ENCODE results near the gene RPL3. TPM values are rescaled to one million over a fixed set of nuclear protein-coding genes. Genes with fewer than 3 reads are reported as not detected.
A peak's percentile ranks its signal among the peaks of the same experiment; 100 is the strongest.

Gene RPL3
- 2,294 and 2,333 TPM in 2 replicates for total RNA-seq
- long read RNA-seq, transcript RPL3-201 (10 exons, 1,442 nt): major isoform, 6,974 of 7,759 reads
- long read RNA-seq, transcript RPL3-202 (9 exons, 1,289 nt): minor isoform, 531 of 7,759 reads
- long read RNA-seq, partial matches to known transcripts: 145 of 7,759 reads
- long read RNA-seq, other reads (novel, unspliced or antisense): 108 of 7,759 reads

DNA sequence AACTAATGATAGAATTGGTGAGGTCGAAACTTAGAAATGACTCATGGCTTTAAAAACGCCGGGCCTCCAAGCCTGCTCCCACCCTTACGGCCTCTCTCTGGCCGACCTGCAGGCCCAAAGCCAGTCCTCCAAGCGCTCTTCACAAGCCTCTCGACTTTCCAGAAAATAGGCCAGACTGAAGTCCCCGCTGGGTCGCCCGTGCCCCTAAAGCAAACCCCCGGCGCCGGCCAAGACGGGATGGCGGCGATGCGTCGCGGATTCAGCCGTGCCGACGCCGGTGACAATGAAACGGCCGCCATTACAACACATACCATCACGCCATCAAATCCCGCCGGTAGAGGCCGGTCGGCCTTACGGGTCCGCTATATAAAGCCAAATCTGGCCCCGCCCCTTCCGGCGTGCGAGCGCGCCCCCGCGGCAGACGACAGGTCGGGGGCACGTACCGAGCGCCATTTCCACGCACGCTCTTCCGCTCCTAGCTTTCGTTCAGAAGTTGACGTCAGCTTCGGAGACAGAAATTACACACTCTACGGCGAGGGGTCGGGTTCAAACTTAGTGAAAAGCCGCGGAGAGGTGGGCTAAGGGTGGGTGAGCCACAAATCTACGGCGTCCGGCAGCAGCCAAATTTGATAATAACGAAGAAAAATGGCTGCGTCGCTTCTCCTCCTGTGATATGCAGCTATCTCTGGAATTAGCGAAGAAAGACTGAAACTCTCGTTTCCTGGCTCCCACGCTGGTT, at the start of gene RPL3:
RPL3 (minus strand) TSS at position 340 of the 739 bp plus-strand sequence; CDS start at position 314, 26 bp downstream.
- H3K4me1 Mint-ChIP-seq: peaks cover 57% of the 10 kb centered on the region
- peaks cover 49% of the 10 kb centered on the region for H3K36me3 Mint-ChIP-seq (ENCODE audit: low read depth)
- DNase-seq (ENCODE audit: low read depth, low spot score): peak; percentile 98
- H3K9me3 Mint-ChIP-seq: no peaks in the 10 kb centered on the region
- H3K27me3 Mint-ChIP-seq (ENCODE audit: low read depth): peaks cover 39% of the 10 kb centered on the region
- H3K4me3 Mint-ChIP-seq: peak within 1 kb of the TSS; percentile 100
- H3K27ac Mint-ChIP-seq (ENCODE audit: unreplicated experiment): peak within 1 kb of the TSS; percentile 100
- TF ChIP-seq, protein P1, sequence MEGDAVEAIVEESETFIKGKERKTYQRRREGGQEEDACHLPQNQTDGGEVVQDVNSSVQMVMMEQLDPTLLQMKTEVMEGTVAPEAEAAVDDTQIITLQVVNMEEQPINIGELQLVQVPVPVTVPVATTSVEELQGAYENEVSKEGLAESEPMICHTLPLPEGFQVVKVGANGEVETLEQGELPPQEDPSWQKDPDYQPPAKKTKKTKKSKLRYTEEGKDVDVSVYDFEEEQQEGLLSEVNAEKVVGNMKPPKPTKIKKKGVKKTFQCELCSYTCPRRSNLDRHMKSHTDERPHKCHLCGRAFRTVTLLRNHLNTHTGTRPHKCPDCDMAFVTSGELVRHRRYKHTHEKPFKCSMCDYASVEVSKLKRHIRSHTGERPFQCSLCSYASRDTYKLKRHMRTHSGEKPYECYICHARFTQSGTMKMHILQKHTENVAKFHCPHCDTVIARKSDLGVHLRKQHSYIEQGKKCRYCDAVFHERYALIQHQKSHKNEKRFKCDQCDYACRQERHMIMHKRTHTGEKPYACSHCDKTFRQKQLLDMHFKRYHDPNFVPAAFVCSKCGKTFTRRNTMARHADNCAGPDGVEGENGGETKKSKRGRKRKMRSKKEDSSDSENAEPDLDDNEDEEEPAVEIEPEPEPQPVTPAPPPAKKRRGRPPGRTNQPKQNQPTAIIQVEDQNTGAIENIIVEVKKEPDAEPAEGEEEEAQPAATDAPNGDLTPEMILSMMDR (conservative IDR thresholded peaks at IDR 0.05): no peak

DNA sequence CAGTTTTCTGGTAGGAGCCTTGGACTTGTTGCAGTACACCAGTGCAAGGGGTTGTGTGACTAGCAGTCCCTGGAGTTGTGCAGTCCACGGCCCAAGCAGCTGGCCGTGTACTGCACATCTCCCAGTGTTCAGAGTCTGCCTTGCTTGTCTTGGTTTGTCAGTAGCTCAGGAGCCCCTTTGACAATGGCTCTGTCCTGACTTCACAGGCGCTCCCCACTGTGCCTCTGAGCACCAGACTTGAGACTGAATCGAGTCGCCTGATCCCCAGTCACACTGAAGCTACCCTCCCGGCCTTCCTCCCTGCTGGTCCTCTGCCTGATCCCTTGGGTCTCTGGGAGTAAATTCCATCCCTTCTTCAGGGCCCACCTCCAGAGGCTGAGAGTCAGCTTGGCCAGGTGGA, 49.8 kb upstream of the RPL3 start:
- no peak for DNase-seq (ENCODE audit: low read depth, low spot score)
- Mint-ChIP-seq H3K36me3 (ENCODE audit: low read depth) (peaks cover 3% of the 10 kb centered on the region), H3K27ac (ENCODE audit: unreplicated experiment) (no peak overlapping the region), H3K4me1 (peaks cover 7% of the 10 kb centered on the region), H3K4me3 (no peak overlapping the region), H3K27me3 (ENCODE audit: low read depth) (no peaks in the 10 kb centered on the region), H3K9me3 (no peaks in the 10 kb centered on the region)
- TF ChIP-seq, protein P1 (conservative IDR thresholded peaks at IDR 0.05): no peak

DNA sequence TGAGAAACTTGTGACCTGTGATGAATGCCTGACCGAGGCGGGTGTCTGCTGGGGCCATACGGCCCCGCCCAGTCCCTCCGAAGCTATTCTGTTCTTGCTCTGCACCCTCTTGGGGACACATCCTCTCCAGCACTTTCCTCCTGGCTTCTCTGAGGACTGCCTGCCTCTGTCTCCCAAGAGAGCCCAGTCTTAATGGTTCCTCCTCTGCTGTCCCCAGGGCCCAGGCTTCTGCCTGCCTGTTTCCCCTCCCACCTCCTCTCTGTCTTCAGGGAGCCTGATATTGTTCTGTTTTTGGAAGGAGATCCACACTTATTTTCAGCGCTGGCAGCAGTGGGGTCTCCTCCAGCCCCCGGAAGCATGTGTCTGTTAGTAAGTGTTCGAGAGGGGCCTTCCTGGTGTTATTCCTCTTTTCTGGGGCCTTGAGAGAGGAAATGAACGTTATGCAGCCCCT, 49.1 kb upstream of the RPL3 start:
- peak overlapping the region; percentile 84 for H3K27ac Mint-ChIP-seq (ENCODE audit: unreplicated experiment)

GRCh38 chr22:39367035-39367434, 47.6 kb upstream of the RPL3 start:
- peaks cover 3% of the 10 kb centered on the region for H3K36me3 Mint-ChIP-seq (ENCODE audit: low read depth)
- no peak overlapping the region for H3K27ac Mint-ChIP-seq (ENCODE audit: unreplicated experiment)
- DNase-seq (ENCODE audit: low read depth, low spot score): no peak
- peaks cover 18% of the 10 kb centered on the region for H3K4me1 Mint-ChIP-seq
- H3K9me3 Mint-ChIP-seq: no peaks in the 10 kb centered on the region
- no peak overlapping the region for H3K4me3 Mint-ChIP-seq
- no peaks in the 10 kb centered on the region for H3K27me3 Mint-ChIP-seq (ENCODE audit: low read depth)
- TF ChIP-seq, protein P1 (conservative IDR thresholded peaks at IDR 0.05): no peak

More for the DNA sequence above, 49.1 kb upstream of the RPL3 start:
- Mint-ChIP-seq H3K4me1 (peaks cover 10% of the 10 kb centered on the region), H3K9me3 (no peaks in the 10 kb centered on the region), H3K27me3 (ENCODE audit: low read depth) (no peaks in the 10 kb centered on the region), H3K36me3 (ENCODE audit: low read depth) (peaks cover 3% of the 10 kb centered on the region), H3K4me3 (no peak overlapping the region)
- TF ChIP-seq, protein P1 (conservative IDR thresholded peaks at IDR 0.05): no peak
- no peak for DNase-seq (ENCODE audit: low read depth, low spot score)

DNA sequence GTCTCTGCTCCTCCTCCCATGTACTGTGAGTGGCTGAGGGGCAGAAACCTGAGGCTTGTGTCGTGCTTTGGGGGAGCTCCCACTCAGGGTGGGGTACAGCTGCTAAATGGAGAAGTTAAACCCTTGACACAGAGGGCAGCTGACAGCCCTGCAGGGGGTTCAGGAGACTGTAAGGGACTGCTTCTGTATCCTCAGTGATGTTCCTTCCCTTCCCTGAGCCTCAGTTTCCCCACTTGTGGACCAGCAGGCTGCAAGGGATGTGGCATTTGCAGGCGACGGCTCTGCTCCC, 46.0 kb upstream of the RPL3 start:
- peak overlapping the region; percentile 43 for H3K27ac Mint-ChIP-seq (ENCODE audit: unreplicated experiment)
- TF ChIP-seq, protein P1 (conservative IDR thresholded peaks at IDR 0.05): no peak
- peaks cover 20% of the 10 kb centered on the region for H3K4me1 Mint-ChIP-seq
- no peak for DNase-seq (ENCODE audit: low read depth, low spot score)
- peaks cover 3% of the 10 kb centered on the region for H3K36me3 Mint-ChIP-seq (ENCODE audit: low read depth)
- no peaks in the 10 kb centered on the region for H3K27me3 Mint-ChIP-seq (ENCODE audit: low read depth)
- no peak overlapping the region for H3K4me3 Mint-ChIP-seq
- no peaks in the 10 kb centered on the region for H3K9me3 Mint-ChIP-seq
